ENCODE measurements around the gene BEAN1. TPM values are rescaled to one million over a fixed set of nuclear protein-coding genes. Genes with fewer than 3 reads are reported as not detected.

BEAN1 gene
- total and polyA plus RNA-seq, 9 of the 15 experiments (the other 6 are each of a cell fraction or from before 2014, with no cell fraction given), result not detected

DNA sequence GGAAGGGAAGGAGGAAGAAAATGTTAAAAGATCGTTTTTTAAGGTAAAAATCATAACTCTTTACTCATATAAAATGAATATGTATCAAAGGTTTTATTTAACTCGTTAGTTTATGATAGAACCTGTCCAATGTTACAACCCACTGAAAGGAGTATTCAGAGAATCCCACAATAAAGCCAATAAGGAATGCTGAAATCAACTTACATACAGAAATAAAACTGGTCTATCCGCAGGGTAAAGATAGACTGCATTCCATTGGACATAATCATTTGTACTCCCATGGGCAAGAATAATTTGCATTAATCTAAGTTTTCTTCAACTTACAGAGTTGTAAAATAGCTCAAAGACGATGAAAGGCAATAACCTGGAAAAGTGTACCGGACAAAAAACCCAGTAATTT is 17.9 kb upstream of the BEAN1 start:
- FAIRE-seq, result no peak
- BruUV-seq (replicated peaks), result no TSS peak
- peaks cover 0 to 6% of the 10 kb centered on the region in 2 experiments; a peak in 2 of 5 replicates for H3K27me3 ChIP-seq (ENCODE audit: control insufficient read depth in 2 of 2, insufficient read depth in 2 of 2, low read length in 2 of 2)
- H3K36me3 ChIP-seq (ENCODE audit: control insufficient read depth, insufficient read depth, low read length), result no peaks in the 10 kb centered on the region
- H3K4me2 ChIP-seq (ENCODE audit: insufficient read depth, low read length), result no peak overlapping the region
- no peak for DNase-seq (ENCODE audit: extremely low read depth in 1 of 4, low spot score in 3 of 4)
- TF ChIP-seq DIDO1 (tag; IDR thresholded peaks at IDR 0.05; ENCODE audit: low read depth), result no peak
- TF ChIP-seq, protein P1, sequence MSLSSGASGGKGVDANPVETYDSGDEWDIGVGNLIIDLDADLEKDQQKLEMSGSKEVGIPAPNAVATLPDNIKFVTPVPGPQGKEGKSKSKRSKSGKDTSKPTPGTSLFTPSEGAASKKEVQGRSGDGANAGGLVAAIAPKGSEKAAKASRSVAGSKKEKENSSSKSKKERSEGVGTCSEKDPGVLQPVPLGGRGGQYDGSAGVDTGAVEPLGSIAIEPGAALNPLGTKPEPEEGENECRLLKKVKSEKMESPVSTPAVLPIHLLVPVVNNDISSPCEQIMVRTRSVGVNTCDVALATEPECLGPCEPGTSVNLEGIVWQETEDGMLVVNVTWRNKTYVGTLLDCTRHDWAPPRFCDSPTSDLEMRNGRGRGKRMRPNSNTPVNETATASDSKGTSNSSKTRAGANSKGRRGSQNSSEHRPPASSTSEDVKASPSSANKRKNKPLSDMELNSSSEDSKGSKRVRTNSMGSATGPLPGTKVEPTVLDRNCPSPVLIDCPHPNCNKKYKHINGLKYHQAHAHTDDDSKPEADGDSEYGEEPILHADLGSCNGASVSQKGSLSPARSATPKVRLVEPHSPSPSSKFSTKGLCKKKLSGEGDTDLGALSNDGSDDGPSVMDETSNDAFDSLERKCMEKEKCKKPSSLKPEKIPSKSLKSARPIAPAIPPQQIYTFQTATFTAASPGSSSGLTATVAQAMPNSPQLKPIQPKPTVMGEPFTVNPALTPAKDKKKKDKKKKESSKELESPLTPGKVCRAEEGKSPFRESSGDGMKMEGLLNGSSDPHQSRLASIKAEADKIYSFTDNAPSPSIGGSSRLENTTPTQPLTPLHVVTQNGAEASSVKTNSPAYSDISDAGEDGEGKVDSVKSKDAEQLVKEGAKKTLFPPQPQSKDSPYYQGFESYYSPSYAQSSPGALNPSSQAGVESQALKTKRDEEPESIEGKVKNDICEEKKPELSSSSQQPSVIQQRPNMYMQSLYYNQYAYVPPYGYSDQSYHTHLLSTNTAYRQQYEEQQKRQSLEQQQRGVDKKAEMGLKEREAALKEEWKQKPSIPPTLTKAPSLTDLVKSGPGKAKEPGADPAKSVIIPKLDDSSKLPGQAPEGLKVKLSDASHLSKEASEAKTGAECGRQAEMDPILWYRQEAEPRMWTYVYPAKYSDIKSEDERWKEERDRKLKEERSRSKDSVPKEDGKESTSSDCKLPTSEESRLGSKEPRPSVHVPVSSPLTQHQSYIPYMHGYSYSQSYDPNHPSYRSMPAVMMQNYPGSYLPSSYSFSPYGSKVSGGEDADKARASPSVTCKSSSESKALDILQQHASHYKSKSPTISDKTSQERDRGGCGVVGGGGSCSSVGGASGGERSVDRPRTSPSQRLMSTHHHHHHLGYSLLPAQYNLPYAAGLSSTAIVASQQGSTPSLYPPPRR (CRISPR knock-in tag; IDR thresholded peaks at IDR 0.05; ENCODE audit: borderline replicate concordance), result no peak
- TF ChIP-seq ZSCAN32 (CRISPR knock-in tag; IDR thresholded peaks at IDR 0.05), result no peak
- no peak for TF ChIP-seq GABPB1 (CRISPR knock-in tag; IDR thresholded peaks at IDR 0.05)
- TF ChIP-seq CREM (IDR thresholded peaks at IDR 0.05; ENCODE audit: low read depth), result no peak
- TF ChIP-seq RUNX1 (IDR thresholded peaks at IDR 0.05; ENCODE audit: low read depth), result no peak
- TF ChIP-seq, protein P2, sequence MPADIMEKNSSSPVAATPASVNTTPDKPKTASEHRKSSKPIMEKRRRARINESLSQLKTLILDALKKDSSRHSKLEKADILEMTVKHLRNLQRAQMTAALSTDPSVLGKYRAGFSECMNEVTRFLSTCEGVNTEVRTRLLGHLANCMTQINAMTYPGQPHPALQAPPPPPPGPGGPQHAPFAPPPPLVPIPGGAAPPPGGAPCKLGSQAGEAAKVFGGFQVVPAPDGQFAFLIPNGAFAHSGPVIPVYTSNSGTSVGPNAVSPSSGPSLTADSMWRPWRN (IDR thresholded peaks at IDR 0.05; ENCODE audit: low read depth), result no peak
- TF ChIP-seq, protein P3, sequence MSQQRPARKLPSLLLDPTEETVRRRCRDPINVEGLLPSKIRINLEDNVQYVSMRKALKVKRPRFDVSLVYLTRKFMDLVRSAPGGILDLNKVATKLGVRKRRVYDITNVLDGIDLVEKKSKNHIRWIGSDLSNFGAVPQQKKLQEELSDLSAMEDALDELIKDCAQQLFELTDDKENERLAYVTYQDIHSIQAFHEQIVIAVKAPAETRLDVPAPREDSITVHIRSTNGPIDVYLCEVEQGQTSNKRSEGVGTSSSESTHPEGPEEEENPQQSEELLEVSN (IDR thresholded peaks at IDR 0.05; ENCODE audit: borderline replicate concordance in 1 of 2, extremely low read depth in 1 of 2, insufficient read depth in 1 of 2, insufficient read length in 1 of 2, low read depth in 1 of 2, low read length in 1 of 2, poor library complexity in 1 of 2, severe bottlenecking in 1 of 2), result no peak
- TF ChIP-seq PHB (CRISPR knock-in tag; IDR thresholded peaks at IDR 0.05), result no peak
- TF ChIP-seq ZNF274 (IDR thresholded peaks at IDR 0.05; ENCODE audit: borderline replicate concordance, low read depth, low read length), result no peak
- no peak for TF ChIP-seq NCOA4 (IDR thresholded peaks at IDR 0.05; ENCODE audit: partially characterized antibody)
- intact Hi-C loops (cut with micrococcal nuclease) (loop anchor here (5.0 to 10.0 kb wide), 3 partner anchors 198 to 518 kb away; partner anchors contain the start of gene RRAD), in situ Hi-C loops (cut with MboI) (loop anchor here (5.0 to 10.0 kb wide), 3 partner anchors 78 to 456 kb away; no protein-coding TSS in a partner anchor)
- H4K20me1 ChIP-seq (replicated peaks; ENCODE audit: control insufficient read depth, insufficient read depth, low read length), result 0 out of 2 replicates have a peak, but pooled peaks cover 7% of the 10 kb centered on the region
- ATAC-seq, result no peak
- peaks cover 0 to 8% of the 10 kb centered on the region in 2 experiments; a peak in 3 of 5 replicates for H3K4me1 ChIP-seq (replicated peaks in 1 of 2; ENCODE audit: control insufficient read depth in 2 of 2, insufficient read depth in 2 of 2, low read length in 2 of 2)
- no peak overlapping the region for H3K4me3 ChIP-seq
- H2AFZ ChIP-seq (ENCODE audit: low read depth, low read length), result no peak overlapping the region
- H3K9me3 ChIP-seq (replicated peaks; ENCODE audit: control insufficient read depth, insufficient read depth, low read depth, low read length), result no peaks in the 10 kb centered on the region
- no peak overlapping the region for H3K9ac ChIP-seq (ENCODE audit: insufficient read depth in 1 of 2, low read depth in 2 of 2, low read length in 2 of 2)
- 6% methylated on average over 5 of the region's 5 CpGs for WGBS (ENCODE audit: insufficient coverage, low coverage, missing lambda C conversion rate)
- H3K79me2 ChIP-seq (ENCODE audit: control insufficient read depth, insufficient read depth, low read length), result no peaks in the 10 kb centered on the region
- POLR2A ChIA-PET, result interaction anchor here (1.1 kb wide), 1 partner anchor 209 kb away, joined by 3 read pairs; no protein-coding TSS in a partner anchor
- CTCF ChIA-PET (ENCODE audit: low intra/inter-chr PET ratio), result interaction anchor here (1.0 kb wide), 1 partner anchor 74 kb away, joined by 4 read pairs; no protein-coding TSS in a partner anchor
- H3K9me1 ChIP-seq (ENCODE audit: control insufficient read depth, insufficient read depth, low read length), result no peaks in the 10 kb centered on the region
- H3K27ac ChIP-seq (ENCODE audit: extremely low read depth, low read depth, low read length), result no peak overlapping the region

Data from K562 (cell line).